ENCODE measurements around the gene LMBR1. TPM values are rescaled to one million over a fixed set of nuclear protein-coding genes. Genes with fewer than 3 reads are reported as not detected.

Gene LMBR1
- total RNA-seq, 4 donors from 2014 or later: 52.2 to 79.9 (median 62.5) TPM

GRCh38 chr7:156651474-156651873 is 241.5 kb downstream of the LMBR1 start:
- no peak for TF ChIP-seq CTCF (IDR thresholded peaks at IDR 0.05; ENCODE audit: low read depth)

- no peak for TF ChIP-seq CTCF (IDR thresholded peaks at IDR 0.05; ENCODE audit: low read depth)
Observed at GRCh38 chr7:156650042-156650441, 242.9 kb downstream of the LMBR1 start.

GRCh38 chr7:156642306-156643045 is 250.5 kb downstream of the LMBR1 start:
- no peak for TF ChIP-seq CTCF (IDR thresholded peaks at IDR 0.05; ENCODE audit: low read depth)

- TF ChIP-seq CTCF (IDR thresholded peaks at IDR 0.05; ENCODE audit: low read depth): no peak
Observed at GRCh38 chr7:156640949-156641485, 252.0 kb downstream of the LMBR1 start.

GRCh38 chr7:156640257-156640948 is 252.6 kb downstream of the LMBR1 start, which contains the start of gene RNF32:
RNF32 (plus strand) TSS chr7:156640774; CDS start chr7:156643878, 3,104 bp downstream.
- no peak for TF ChIP-seq CTCF (IDR thresholded peaks at IDR 0.05; ENCODE audit: low read depth)

GRCh38 chr7:156639426-156640256 is 253.3 kb downstream of the LMBR1 start:
- no peak for TF ChIP-seq CTCF (IDR thresholded peaks at IDR 0.05; ENCODE audit: low read depth)
